GM18520 (cell line): ENCODE results near the gene C13orf46.
A peak's percentile ranks its signal among the peaks of the same experiment; 100 is the strongest.

Experiments
- ATAC-seq: cut with Tn5 transposase; IDR thresholded peaks from one replicate; pipeline ENCODE4 v1.9.1; 2021; ENCODE audit not compliant: unreplicated experiment

The C13orf46 gene

GRCh38 chr13:113956571-113956970 lies 17.3 kb downstream of the C13orf46 start:
- ATAC-seq = no peak

- ATAC-seq = no peak
These were observed 18.2 kb downstream of the C13orf46 start for GRCh38 chr13:113955691-113956090.

- no peak for ATAC-seq
These were observed 18.6 kb downstream of the C13orf46 start for GRCh38 chr13:113955235-113955634.

GRCh38 chr13:113954046-113954835 lies 19.6 kb downstream of the C13orf46 start:
- ATAC-seq = no peak

GRCh38 chr13:113953561-113953960 lies 20.3 kb downstream of the C13orf46 start:
- no peak for ATAC-seq

GRCh38 chr13:113952983-113953520 lies 20.8 kb downstream of the C13orf46 start:
- no peak for ATAC-seq

GRCh38 chr13:113952151-113952982 lies 21.5 kb downstream of the C13orf46 start:
- ATAC-seq = no peak

GRCh38 chr13:113951246-113951999 lies 22.5 kb downstream of the C13orf46 start:
- ATAC-seq = no peak

GRCh38 chr13:113950451-113951245 lies 23.2 kb downstream of the C13orf46 start:
- no peak for ATAC-seq

- no peak for ATAC-seq
These were observed 24.3 kb downstream of the C13orf46 start for GRCh38 chr13:113949546-113949945.

- peak; percentile 40 for ATAC-seq
These were observed 25.7 kb downstream of the C13orf46 start for GRCh38 chr13:113948034-113948742.

- no peak for ATAC-seq
These were observed 26.4 kb downstream of the C13orf46 start for GRCh38 chr13:113947311-113948033.

GRCh38 chr13:113946409-113947181 lies 27.3 kb downstream of the C13orf46 start:
- ATAC-seq = no peak

GRCh38 chr13:113945857-113946408 lies 27.9 kb downstream of the C13orf46 start:
- no peak for ATAC-seq

GRCh38 chr13:113943821-113944565 lies 29.9 kb downstream of the C13orf46 start:
- no peak for ATAC-seq

- ATAC-seq = no peak
These were observed 31.2 kb downstream of the C13orf46 start for GRCh38 chr13:113942591-113943103.

GRCh38 chr13:113941571-113942191 lies 32.2 kb downstream of the C13orf46 start:
- ATAC-seq = no peak
